Choroid plexus epithelial cell (primary cell): Measurements from ENCODE around the gene SCP2.

Experiments used
- DNase-seq: peaks from one replicate; pipeline ENCODE4 v3.0.0-alpha.2; 2010; ENCODE audit warnings: low read depth
- H3K4me3 ChIP-seq: 2 replicates; pipeline ENCODE4 v1.5.1; 2011; ENCODE audit warnings: low read depth, mild to moderate bottlenecking, control low read depth, low read length, moderate library complexity
- TF ChIP-seq, protein P1 (sequence below): conservative IDR thresholded peaks from 2 replicates; pipeline ENCODE4 v1.5.1; 2011; ENCODE audit warnings: low read depth, mild to moderate bottlenecking, control low read depth, inconsistent platforms, low read length, moderate library complexity

Gene SCP2

DNA sequence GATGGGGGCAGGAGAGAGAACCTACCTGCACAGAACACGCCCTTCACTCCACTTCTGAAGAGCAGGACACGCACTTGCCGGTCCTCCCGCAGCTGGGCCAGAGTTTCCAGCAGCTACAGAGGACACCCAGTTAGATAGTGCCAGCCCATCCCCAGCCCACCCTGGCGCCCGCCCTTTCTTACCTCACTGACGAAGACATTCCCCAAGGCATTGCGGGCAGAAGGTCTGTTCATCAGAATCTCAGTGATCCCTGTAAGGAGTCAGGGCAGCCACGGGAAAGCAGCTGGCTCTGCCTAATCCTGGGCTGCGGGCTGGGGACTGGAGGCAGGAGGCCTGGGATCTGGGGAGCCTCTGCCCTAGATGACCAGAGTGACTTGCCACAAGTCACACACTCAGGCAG lies 15.5 kb upstream of the SCP2 start:
- no peak overlapping the region for H3K4me3 ChIP-seq
- TF ChIP-seq, protein P1, sequence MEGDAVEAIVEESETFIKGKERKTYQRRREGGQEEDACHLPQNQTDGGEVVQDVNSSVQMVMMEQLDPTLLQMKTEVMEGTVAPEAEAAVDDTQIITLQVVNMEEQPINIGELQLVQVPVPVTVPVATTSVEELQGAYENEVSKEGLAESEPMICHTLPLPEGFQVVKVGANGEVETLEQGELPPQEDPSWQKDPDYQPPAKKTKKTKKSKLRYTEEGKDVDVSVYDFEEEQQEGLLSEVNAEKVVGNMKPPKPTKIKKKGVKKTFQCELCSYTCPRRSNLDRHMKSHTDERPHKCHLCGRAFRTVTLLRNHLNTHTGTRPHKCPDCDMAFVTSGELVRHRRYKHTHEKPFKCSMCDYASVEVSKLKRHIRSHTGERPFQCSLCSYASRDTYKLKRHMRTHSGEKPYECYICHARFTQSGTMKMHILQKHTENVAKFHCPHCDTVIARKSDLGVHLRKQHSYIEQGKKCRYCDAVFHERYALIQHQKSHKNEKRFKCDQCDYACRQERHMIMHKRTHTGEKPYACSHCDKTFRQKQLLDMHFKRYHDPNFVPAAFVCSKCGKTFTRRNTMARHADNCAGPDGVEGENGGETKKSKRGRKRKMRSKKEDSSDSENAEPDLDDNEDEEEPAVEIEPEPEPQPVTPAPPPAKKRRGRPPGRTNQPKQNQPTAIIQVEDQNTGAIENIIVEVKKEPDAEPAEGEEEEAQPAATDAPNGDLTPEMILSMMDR, result no peak
- no peak for DNase-seq

GRCh38 chr1:52913014-52913413 lies 14.1 kb upstream of the SCP2 start:
- DNase-seq, result no peak
- TF ChIP-seq, protein P1, result no peak
- no peak overlapping the region for H3K4me3 ChIP-seq

DNA sequence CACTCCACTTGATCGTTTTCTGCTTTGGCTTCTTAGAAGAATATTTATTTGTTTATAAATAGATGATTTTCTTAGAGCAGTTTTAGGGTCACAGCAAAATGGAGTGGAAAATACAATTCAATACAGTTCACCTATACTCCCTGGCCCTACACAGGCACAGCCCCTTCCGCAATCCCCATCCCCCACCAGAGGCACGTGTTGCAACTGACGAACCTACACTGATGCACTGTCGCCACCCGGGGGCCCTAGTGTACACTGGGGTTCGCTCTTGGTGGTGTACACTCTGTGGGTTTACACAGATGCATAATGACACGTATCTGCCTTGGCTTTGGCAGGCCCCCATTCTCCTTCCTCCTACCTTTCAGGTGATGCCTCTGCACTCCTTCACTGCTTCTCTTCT lies 13.5 kb upstream of the SCP2 start:
- TF ChIP-seq, protein P1, result peak; percentile 16
- H3K4me3 ChIP-seq, result no peak overlapping the region
- no peak for DNase-seq

GRCh38 chr1:52914463-52914862 lies 12.6 kb upstream of the SCP2 start:
- DNase-seq, result no peak
- H3K4me3 ChIP-seq, result no peak overlapping the region
- TF ChIP-seq, protein P1, result no peak

GRCh38 chr1:52915211-52915854 lies 11.7 kb upstream of the SCP2 start:
- TF ChIP-seq, protein P1, result no peak
- no peak for DNase-seq
- H3K4me3 ChIP-seq, result no peak overlapping the region

- no peak for DNase-seq
- TF ChIP-seq, protein P1, result no peak
- H3K4me3 ChIP-seq, result no peak overlapping the region
These were observed 11.2 kb upstream of the SCP2 start for GRCh38 chr1:52915855-52916220.

- TF ChIP-seq, protein P1, result no peak
- no peak overlapping the region for H3K4me3 ChIP-seq
- DNase-seq, result no peak
These were observed 10.7 kb upstream of the SCP2 start for GRCh38 chr1:52916241-52916975.
